ENCODE data around the gene ZEB2.

GRCh38 chr2:144350151-144350802 is 169.6 kb downstream of the ZEB2 start:
- TF ChIP-seq CTCF (IDR thresholded peaks at IDR 0.05; ENCODE audit: low read depth, low read length, poor library complexity, severe bottlenecking): no peak
- TF ChIP-seq EZH2phosphoT487 (IDR thresholded peaks at IDR 0.05; ENCODE audit: borderline replicate concordance, low read length): no peak
